ENCODE measurements around the gene ZCCHC4.
A peak's percentile ranks its signal among the peaks of the same experiment; 100 is the strongest.

The ZCCHC4 gene, protein sequence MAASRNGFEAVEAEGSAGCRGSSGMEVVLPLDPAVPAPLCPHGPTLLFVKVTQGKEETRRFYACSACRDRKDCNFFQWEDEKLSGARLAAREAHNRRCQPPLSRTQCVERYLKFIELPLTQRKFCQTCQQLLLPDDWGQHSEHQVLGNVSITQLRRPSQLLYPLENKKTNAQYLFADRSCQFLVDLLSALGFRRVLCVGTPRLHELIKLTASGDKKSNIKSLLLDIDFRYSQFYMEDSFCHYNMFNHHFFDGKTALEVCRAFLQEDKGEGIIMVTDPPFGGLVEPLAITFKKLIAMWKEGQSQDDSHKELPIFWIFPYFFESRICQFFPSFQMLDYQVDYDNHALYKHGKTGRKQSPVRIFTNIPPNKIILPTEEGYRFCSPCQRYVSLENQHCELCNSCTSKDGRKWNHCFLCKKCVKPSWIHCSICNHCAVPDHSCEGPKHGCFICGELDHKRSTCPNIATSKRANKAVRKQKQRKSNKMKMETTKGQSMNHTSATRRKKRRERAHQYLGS

DNA sequence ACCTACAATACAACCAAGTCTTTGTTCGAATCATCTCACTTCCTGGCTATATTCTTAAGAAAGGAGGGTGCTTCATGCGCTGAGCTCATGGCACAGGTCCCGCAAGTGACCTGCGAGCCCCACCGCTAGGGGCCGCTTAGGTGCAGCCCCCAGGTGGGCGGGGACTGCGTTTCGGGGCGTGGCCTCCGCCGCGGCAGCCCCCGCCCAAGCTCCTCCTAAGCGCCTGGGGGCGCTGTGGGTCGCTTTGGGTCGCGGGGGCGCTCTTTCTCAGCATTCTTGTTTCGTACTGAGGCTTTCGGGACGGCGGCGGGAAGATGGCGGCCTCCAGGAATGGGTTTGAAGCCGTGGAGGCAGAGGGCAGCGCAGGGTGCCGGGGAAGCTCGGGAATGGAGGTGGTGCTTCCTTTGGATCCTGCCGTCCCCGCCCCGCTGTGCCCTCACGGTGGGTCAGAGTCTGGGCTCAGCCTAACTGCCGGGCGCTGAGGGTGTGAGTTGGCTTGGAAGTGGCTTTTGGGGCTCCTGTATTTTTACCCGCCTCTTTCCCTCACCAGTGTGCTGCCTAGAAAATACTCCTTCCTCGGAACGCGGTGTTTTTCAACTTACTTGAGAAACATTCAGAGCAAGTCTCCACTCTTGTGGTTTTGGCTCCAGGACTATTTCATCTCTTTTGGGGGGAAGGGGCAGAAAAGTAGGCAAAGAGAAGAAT lies at the start of gene ZCCHC4:
TSS of gene ZCCHC4 (plus strand) at position 279 of the 705 bp plus-strand sequence. CDS start at position 315, 36 bp downstream.
- DNase-seq = peak; percentile 69 to 92

DNA sequence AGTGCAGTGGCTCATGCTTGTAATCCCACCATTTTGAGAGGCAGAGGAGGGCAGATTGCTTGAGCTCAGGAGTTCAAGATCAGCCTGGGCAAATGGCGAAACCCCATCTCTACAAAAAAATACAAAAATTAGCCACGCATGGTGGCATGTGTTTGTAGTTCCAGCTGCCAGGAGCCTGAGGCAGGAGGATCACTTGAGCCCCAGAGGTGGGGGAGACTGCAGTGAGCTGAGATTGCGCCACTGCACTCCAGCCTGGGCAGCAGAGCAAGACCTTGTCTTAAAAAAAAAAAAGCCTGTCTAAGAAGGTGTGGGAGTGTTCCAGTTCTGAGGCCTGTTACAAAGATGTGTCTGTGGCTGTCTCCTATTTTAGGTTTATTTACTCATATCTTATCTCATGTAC lies 40.7 kb upstream of the ZCCHC4 start:
- DNase-seq = no peak

DNA sequence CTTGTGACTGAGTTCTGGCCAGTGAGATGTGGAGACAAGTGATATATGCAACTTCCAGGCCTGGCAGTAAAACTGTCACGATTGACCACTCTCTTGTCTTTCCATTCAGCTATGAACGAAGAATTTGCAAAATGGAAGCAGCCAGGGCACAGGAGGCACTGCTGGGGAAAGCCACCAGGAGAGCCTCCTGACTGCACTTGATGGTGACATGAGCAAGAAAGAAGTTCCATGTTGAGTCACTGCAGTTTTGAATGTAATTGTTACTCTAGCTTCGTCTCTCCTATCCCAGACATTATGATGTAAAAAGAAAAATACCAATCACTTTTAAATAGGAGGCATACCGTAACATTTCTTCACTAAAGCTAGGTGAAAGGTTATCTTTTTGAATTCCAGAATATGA lies 32.4 kb upstream of the ZCCHC4 start:
- DNase-seq = no peak

DNA sequence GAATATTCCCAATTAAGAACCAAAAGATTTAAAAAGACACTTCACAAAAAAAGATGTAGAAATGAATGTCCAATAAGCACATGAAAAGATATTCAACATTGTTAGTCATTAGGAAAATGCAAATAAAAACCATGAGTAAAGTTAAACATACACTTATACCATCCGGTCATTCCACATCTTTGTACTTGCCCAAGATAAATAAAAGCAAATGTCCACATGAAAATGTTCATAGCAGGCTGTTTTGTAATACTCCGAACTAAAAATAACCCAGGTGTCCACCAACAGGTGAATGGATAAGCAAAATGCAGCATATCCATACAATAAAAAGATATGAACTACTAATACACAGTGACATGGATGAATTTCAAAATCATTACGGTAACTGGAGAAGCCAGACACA lies 28.6 kb upstream of the ZCCHC4 start:
- DNase-seq = no peak

DNA sequence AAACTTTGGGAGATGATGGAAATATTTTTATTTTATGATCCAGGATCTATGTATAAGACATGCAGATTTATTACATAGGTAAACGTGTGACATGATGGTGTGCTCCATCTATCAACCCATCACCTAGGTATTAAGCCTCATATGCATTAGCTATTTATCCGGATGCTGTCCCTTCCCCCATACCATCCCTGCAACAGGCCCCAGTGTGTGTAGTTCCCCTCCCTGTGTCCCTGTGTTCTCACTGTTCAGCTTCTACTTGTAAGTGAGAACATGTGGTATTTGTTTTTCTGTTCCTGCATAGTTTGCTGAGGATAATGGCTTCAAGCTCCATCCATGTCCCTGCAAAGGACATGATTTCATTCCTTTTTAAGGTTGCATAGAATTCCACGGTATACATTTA lies 28.1 kb upstream of the ZCCHC4 start:
- no peak for DNase-seq

DNA sequence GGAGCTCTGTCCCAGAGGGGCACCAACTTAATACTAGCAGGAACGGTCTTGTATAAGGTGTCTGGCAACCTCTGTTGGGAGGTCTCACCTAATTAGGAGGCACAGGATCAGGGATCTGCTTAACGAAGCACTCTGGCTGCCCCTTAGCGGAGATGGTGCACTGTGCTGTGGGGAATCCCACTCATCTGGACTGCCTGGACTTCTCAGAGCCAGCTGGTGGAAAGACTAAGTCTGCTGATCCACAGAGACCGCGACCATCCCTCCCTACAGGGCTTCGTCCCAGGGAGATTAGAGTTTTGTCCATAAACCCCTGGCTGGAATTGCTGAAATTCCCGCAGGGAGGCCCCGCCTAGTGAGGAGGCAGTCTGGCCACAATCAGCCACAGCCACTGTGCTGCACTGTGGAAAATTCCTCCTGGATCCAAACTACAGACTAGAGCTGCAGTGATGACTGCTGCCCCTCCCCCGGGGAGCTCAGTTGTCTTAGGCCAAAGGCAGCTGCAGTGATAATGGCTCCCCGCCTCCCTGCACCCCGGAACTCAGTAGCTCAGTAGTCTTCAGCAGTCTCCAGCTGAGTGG lies 22.0 kb upstream of the ZCCHC4 start:
- DNase-seq = no peak

DNA sequence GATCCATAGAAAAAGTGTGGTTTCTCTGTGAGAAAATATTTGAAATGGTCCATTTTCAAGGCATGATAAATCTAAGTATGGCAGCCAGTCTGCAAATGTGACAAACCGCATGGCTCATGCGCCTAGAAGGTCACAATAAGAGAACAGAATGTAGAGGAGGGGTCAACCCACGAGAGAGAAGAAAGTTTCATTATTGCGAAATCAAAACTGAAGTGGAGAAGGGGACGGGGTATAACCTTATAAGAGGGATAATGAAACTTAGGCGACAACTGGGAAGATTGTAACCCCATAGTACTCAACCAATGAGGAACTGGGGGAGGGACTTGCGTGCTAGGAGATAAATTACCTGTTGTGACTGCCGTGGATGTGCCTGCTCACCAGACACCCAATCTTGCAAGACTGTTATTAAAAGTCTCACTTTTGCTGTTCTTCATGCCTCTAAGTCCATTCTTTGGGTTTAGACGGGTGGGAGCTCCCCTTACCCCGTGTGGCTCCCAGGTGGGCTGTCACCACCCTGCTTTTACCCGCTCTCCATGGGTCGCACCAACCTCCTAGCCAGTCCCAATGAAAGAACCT lies 21.3 kb upstream of the ZCCHC4 start:
- DNase-seq = no peak

DNA sequence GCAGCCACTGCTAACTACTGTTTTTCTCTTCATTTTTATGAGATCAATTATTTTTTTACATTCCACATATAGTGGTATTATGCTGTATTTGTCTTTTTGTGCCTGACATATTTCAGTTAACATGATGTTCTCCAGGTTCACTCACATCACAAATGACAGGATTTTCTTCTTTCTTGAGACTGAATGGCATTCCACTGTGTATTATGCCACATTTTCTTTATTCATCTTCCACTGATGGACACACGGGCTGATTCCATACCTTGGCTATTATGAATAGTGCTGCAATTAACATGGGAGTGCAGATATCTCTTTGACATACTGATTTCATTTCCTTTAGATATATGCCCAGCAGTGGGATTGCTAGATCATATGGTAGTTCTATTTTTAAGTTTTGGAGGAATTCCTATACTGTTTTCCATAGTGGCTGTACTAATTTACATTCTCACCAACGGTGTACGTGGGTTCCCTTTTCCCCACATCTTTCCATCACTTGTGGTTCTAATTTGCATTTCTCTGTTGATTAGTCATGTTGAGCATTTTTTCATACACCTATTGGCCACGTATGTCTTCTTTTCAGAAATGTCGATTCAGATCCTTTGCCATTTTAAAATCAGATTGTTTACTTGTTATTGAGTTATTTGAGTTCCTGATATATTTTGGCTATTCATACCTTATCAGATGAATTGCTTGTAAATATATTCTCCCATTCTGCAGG lies 14.9 kb upstream of the ZCCHC4 start:
- DNase-seq = no peak

DNA sequence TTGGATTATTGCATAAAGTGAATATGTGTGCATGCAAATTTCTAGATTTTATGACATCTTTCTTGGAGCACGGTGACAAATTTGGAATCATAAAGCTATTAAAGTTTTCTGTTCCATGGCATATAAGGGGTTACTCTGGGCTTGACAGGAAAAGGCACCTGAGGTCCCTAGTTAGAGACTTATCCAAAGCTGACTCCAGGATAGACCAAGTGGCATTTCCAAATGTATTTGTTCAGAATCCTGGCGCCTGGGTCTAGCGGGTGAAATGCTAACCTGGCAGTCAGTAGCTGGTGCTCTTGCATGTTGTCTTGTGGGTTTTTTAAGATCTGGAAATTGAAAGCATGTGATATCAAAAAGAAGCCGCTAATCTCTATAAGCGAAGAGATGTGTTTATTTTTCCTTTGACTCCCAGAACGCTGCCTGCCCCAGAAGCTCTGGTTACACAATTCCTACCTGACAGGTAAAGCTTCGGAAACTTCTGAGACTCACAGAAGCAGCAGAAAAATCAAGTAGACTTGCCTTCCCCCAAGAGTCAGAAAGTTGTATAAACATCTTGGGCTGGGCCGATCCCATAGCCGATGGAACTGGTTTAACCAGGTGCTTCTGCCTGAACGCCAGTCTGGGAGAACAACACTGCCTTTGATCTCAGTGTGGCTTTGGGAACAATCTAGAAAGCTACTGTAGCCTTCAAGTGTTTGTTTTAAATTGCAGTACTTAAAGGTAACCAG lies 12.9 kb upstream of the ZCCHC4 start:
- DNase-seq = no peak

DNA sequence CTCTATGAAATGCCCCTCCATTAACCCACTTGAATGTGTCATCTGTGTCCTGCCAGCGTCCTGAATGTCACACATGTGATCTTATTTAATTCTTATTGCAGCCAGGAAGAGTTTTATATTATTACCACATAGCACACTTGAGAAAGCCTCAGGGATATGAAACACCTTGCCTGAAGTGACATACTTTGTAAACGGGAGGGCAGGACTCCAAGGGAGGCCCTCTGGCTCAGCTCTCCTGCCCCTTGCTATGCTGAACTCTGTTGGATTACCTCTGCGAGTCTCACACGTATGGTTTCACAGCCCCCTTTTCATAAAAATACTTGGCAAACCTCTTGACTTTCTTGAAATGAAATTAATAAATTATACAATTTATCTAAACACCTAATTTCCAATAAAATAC lies 11.1 kb upstream of the ZCCHC4 start:
- no peak for DNase-seq

DNA sequence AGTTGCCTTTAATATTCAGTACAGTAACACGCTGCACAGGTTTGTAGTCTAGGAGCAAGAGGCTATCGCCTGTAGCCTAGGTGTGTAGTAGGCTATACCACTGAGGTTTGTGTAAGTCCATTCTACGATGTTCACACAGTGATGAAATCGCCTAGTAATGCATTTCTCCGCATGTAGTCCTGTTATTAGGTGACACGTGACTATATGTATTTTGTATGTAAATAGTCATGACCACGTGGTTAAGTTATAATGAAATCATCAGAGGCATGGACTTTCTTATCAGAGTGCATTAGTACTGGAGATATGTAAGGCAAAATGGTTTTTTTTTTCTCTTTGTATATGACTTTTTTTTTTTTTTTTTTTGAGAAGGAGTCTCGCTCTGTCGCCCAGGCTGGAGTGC lies 9.9 kb upstream of the ZCCHC4 start:
- DNase-seq = no peak

DNA sequence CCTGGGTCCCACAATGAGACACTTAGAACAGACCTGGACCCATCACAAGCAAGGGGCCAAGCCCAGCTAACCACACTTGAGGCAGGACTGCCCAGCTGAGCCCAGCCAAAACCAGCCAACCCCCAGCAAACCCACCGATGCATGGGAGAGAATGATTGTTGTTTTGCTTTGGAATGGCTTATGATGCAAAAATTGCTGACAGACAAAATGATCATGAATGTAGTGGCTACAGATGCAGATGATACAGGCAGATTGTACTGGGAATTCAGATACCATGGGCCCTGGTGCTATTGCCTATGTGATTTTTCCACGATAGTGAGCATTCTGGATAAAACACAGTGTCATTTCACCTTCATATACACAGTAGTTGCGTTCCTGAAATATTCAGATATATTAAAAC lies 9.0 kb upstream of the ZCCHC4 start:
- DNase-seq = no peak

DNA sequence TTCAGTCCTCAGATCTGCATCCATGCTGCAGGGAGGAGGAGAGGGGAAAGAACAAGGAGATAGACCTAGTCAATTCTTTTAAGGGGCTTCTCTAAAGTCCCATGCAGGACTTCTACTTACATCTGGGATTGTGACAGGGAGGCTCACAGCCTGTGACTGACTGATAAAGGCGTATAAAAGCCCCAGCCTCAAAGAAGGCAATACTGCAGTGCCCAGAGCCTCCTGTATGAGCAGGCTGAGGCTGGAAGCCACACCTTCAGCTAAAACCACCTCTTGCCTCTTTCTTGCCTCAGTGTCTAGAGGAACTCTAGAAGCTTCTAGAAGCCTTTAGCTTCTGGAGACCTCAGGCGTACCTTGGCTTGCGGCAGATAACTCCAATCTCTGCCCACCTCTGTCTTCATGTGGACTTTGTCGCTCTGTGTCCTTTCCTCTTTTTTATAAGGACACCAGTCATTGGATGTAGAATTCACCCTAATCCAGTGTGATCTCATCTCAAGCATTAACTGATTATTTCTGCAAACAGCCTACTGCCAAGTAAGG lies 6.0 kb upstream of the ZCCHC4 start:
- no peak for DNase-seq

DNA sequence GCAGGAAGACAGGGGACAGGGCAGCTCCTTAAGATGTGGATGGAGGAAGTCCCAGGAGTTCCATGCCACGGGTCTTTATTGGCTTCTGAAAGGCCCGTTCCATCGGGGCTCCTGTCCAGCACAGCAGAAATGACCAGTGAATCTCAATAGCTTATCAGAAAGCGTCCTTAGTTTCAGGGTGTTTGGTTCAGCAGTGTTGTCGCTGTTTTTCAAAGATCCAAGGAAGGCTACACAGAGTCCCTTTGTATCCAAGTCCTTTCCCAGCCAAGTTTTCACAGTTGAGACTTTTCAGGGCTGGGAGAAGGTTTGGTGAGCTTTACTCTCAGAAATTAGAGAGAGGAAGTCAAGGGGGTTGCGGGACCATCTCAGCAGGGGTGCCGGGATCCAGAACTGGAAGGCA lies 5.0 kb upstream of the ZCCHC4 start:
- DNase-seq = no peak

DNA sequence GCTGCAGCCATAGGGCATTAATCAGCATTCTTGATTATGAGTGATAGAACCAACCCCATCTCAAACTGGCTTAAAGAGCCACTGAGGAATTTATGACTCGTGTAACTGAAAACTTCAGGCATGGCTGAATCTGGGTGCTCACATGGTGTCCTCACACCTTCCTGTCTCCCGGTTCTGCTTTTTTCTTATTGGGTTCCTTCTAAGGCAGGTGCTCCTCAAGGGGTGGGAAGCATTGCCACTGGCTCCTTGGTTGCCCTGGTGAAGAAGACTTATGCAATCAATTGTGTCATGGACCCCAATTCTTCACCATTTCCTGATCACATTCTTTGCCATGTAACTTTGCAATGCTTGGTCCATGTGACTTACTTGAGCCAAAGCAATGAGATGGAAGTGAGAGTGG lies 4.3 kb upstream of the ZCCHC4 start:
- DNase-seq = no peak

DNA sequence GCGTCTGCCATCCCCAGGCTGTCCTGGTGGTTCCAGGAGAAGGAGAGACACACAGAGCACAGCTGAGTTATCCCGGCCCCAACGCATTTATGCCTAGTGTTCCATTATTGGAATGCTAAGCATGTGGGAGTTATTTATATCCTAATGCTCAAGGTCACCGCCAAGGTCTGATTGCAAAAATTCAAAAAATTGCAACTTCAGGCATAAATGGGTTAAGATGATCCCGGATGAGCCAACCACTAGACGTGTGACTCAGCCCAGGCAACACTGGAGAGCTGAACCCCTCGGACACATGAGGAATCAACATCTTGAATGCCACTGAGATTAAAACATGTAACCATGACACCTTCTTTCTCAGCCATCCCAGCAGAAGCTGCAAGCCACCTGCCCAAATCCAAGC lies 3.8 kb upstream of the ZCCHC4 start:
- no peak for DNase-seq

DNA sequence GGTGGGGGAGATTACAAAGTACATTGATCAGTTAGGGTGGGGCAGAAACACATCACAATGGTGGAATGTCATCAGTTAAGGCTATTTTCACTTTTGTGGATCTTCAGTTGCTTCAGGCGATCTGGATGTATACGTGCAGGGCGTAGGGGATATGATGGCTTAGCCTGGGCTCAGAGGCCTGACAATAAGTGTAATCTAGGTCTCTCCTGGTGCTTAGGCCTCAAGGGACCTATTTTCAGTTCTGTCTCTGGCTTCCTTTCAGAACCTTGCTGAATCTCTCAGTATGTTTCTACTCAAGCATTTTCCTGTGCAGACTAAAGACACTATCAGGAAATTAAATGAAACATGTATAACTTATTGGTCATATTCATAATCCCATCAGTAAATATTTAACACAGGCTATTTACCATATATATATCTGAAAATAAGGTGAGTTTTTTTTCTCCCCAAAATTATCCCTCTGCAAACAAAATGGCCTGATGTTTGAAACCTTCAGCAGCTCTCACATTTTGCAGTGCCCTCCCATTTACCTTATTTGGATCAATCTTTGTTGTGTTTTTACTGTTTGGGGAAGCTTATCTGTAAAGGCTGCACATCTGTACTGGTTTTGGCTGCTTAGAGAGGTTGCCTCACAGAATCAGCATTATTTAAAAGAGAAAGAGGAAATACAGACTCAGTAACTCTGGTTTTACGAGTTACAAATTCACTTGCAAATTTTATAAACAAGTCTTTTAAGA lies 2.3 kb upstream of the ZCCHC4 start:
- DNase-seq = no peak

DNA sequence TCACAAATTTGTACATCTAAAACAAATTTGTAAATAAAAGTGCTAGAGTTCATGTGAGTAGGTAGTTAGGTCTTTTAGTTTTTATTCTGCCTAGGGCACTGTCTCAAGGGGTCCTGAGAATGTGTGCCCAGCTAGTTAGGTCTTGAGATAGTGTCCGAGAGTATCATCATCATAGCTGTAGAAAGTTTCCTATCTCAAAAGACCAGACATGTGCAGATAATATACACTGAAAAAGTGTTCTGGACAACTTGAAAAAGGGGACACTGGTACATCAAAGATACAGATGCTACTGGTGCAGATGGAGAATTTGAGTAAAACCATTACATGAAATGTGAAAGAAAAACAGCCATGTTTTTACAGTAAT lies 1.8 kb upstream of the ZCCHC4 start:
- DNase-seq = no peak

DNA sequence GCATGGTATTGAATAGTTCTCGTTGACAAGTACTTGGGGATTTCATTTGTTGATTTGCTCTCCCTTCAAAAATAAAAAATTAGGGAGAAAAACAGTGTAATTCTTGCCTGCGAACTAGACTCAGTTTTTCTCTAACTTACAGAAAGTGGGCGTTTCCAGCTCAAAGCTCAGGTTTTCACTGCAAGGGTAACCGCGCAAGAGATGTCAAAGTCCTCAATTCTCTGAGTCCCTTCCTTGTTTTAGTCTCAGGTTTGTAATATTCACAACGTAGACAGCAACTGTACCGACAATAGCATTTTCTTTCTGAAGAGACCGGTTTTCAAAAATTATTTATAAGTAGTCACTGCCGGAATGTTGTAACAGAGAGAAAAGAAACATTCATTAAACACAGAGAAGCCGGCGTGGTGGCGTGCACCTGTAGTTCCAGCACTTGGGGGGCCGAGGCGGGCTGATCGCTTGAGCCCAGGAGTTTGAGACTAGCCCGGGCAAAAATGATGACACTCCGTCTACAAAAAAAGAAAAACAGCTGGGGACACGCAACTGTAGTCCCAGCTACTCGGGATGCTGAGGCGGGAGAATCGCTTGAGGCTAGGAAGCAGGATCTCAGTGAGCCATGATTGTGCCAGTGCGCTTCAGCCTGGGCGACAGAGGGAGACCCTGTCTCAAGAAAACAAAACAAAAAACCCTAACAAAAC lies 774 bp downstream of the ZCCHC4 start:
- no peak for DNase-seq

DNA sequence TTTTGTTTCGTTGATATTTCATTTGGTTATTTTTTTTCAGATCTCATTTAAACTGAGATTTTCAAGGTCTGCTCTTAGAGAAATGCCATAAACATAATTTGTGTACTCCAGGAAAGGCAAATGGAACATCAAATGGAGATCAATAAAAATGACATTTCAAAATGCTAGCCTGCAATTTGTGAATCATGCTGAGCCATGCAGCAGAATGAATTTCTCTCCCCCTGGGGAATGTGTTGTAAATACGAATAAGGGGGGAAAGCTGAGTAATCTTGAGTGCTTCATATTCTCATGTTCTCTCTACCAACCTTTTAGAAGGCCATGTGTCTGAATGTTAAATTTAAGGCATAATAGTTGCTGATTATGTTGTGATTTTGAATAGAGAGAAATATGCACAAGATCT lies 7.8 kb downstream of the ZCCHC4 start:
- no peak for DNase-seq

DNA sequence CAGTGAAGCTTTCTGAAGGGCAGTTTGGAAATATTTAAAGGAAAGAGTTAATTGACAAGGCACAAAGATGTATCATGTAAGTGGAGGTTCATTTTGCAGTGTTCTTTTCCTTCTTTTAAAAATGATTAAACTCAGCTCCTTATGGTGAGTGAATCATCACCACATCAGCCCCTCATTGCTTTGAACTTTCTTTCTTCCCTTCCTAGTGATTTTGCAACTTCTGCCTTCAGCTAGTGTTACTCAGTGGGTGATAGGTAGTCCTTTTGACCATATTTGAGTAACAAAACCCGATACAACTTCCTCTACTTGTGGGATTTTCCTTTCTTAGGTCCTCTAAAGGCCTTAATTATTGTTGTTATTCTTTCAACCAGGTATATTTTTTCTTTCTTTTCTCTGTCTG lies 8.2 kb downstream of the ZCCHC4 start:
- no peak for DNase-seq

All from NCI-H1930 (cell line).